NT2/D1 (cell line): ENCODE measurements around the gene MAN1A1.
"Not testable (repeated sequence)": the region's sequence is repeated elsewhere in the genome, so short reads cannot be mapped to it uniquely, and the experiment has no call there.

Experiments used
- DNase-seq: peaks from one replicate; pipeline ENCODE4 v3.0.0-alpha.2; 2011; ENCODE audit warnings: low read depth, low spot score
- H3K27me3 ChIP-seq: 2 replicates; pipeline ENCODE4 v1.6.0; 2011; ENCODE audit warnings: mild to moderate bottlenecking; ENCODE audit not compliant: insufficient read length, insufficient read depth
- H3K36me3 ChIP-seq: 2 replicates; pipeline ENCODE4 v1.6.1; 2011; ENCODE audit warnings: mild to moderate bottlenecking, low read length, mixed read lengths; ENCODE audit not compliant: insufficient read depth, insufficient read length
- H3K4me1 ChIP-seq: 2 replicates; pipeline ENCODE4 v1.5.1; 2011; ENCODE audit not compliant: insufficient read depth, insufficient read length
- H3K4me3 ChIP-seq: 2 replicates; pipeline ENCODE4 v1.5.1; 2011; ENCODE audit warnings: low read depth; ENCODE audit not compliant: insufficient read length
- H3K9ac ChIP-seq: 2 replicates; pipeline ENCODE4 v1.6.0; 2011; ENCODE audit warnings: low read depth; ENCODE audit not compliant: insufficient read length
- H3K9me3 ChIP-seq: 2 replicates; pipeline ENCODE4 v1.5.1; 2011; ENCODE audit warnings: mild to moderate bottlenecking, low read length; ENCODE audit not compliant: insufficient read depth
- SUZ12 ChIP-seq: IDR thresholded peaks from 2 replicates; pipeline ENCODE4 v1.6.1; 2011; ENCODE audit not compliant: insufficient read length, insufficient read depth; ENCODE audit errors: extremely low read depth
- YY1 ChIP-seq: IDR thresholded peaks from 2 replicates; pipeline ENCODE4 v1.6.1; 2011; ENCODE audit not compliant: insufficient read length, insufficient read depth
- ZNF274 ChIP-seq: IDR thresholded peaks from 2 replicates; pipeline ENCODE4 v1.6.1; 2011; ENCODE audit warnings: mild to moderate bottlenecking, low read depth, low read length

Gene MAN1A1

DNA sequence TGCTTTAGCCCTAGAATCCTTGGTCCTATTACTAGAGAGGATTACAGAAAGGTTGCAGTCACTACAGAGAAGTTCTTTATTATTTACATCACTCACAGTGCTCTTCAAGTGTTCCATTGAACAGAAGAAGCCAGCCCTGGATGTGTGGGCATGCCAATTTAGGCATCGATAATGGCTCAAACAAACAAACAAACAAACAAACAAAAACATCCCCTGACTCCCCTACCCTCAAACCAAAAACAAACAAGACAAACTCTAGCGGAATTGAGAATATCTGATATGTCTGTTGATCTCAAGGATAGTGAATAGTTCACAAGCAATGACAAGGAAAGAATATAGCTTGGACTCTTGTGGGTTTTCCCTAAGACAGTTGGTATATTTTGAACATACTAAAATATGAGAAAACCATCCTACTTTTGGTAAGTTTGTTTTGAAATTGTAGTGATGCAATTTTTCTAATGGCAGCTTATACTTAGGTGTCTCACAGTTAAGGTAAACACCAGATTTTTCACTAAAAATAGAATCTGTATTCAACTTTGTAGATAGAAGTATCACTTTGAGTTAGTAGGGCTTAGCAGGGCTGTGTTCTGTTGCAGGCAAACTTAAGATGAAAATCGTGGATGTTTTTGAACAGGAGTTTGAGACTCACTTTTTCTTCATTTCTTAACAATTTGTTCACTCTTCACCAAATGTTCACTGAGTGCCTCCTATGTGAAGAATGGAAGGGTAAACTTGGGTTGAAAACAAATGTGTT is 178.3 kb downstream of the MAN1A1 start:
- H3K27me3 ChIP-seq = no peaks in the 10 kb centered on the region
- H3K36me3 ChIP-seq = no peaks in the 10 kb centered on the region
- H3K9ac ChIP-seq = no peak overlapping the region
- TF ChIP-seq SUZ12 (no peak), ZNF274 (no peak), YY1 (no peak)
- H3K4me3 ChIP-seq = no peak overlapping the region
- no peaks in the 10 kb centered on the region for H3K9me3 ChIP-seq
- H3K4me1 ChIP-seq = no peaks in the 10 kb centered on the region
- DNase-seq = no peak

DNA sequence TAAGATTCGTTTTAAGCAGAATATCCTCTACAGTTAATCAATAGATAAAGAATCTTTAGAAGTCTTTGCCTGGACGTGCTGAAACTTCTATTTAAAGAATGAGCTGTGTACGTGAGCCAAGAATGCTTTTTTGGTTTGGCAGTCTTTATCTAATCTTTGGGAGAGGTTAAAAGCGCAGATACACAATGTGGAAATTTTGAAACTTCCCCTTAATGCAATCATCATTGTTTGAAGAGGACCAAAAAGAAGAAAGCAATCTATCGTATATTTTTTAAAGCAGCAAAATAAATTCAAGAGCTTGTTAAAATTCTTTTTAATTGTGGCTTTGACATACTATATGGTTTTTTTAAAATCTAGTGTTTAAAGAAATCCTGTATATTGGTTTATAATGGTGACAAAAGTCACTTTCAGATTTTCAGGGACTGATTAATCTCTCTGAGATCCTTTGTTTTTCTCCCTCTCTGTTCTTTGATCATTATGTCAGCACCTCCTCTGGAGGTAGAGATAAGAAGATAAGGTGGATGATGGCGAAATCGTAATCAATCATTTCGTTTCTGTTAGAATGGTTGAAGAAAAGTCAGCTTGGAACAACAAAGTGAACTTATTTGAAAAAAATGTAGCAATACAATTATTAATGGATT is 179.0 kb downstream of the MAN1A1 start:
- no peak overlapping the region for H3K4me3 ChIP-seq
- H3K4me1 ChIP-seq = no peaks in the 10 kb centered on the region
- no peak for TF ChIP-seq SUZ12
- no peak for TF ChIP-seq ZNF274
- TF ChIP-seq YY1 = no peak
- H3K9ac ChIP-seq = no peak overlapping the region
- DNase-seq = no peak
- H3K27me3 ChIP-seq = no peaks in the 10 kb centered on the region
- no peaks in the 10 kb centered on the region for H3K36me3 ChIP-seq
- no peaks in the 10 kb centered on the region for H3K9me3 ChIP-seq

DNA sequence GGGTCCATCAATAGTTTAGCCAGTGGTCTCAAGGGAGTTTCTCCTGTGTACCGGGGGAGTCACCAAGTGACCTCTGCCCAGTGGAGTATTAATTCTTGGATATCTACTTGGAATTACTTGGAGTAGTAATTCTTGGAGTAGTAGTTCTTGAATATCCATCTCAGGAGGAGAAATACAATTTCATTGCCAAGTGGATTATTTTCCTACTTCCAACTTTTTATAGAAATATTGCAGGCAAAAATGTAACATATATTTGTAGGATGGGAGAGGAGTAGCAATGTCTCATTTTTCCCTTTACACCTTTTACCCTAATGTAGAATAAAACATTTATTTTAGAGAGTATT is 179.5 kb downstream of the MAN1A1 start:
- Histone ChIP-seq H3K4me3 (no peak overlapping the region), H3K36me3 (no peaks in the 10 kb centered on the region), H3K9me3 (no peaks in the 10 kb centered on the region), H3K4me1 (no peaks in the 10 kb centered on the region), H3K27me3 (no peaks in the 10 kb centered on the region), H3K9ac (no peak overlapping the region)
- no peak for DNase-seq
- TF ChIP-seq SUZ12 = no peak
- no peak for TF ChIP-seq YY1
- no peak for TF ChIP-seq ZNF274

DNA sequence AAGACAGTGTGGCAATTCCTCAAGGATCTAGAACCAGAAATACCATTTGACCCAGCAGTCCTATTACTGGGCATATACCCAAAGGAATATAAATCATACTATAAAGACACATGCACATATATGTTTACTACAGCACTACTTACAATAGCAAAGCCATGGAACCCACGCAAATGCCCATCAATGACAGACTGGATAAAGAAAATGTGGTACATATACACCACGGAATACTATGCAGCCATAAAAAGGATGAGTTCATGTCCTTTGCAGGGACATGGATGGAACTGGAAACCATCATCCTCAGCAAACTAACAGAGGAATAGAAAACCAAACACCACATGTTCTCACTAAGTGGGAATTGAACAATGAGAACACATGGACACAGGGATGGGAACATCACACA is 180.2 kb downstream of the MAN1A1 start:
- not testable (repeated sequence) for H3K9ac ChIP-seq, H3K27me3 ChIP-seq, DNase-seq, H3K4me3 ChIP-seq, H3K36me3 ChIP-seq, H3K4me1 ChIP-seq, H3K9me3 ChIP-seq

DNA sequence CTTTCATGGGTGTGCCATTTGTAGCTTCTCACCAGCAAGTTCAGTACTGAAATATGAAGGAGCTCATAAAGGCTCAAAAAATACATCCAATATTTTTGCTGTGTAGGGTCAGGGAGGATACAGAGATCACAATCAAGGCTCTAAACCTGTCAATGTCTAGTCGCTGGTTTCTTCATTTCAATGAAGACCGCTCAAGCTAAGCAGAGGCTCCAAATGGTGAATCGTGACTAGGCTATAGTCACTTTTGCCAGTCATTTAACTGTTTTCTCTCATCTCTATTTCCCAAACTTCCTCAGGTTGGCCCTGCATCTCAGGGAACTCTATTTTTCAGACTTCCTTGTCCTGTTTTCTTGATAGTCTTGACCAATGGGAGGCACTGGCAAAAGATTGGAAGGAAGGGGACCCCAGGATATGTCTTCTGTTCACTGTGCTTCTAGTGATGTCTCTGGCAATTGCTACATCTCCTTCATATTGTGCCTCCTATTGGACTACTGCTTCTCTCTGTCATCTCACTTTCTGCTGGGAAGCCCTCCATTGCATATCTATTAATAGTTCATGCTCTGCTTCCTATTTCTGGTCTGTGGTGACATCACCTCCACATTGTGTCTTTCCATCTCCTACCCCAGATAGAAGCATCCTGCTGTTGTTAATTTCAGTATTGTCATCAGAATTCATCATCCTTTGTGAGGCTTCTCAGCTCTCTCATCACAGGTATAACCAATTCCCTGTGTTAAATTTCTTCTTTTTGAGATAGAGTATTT is 183.4 kb downstream of the MAN1A1 start:
- H3K27me3 ChIP-seq = no peaks in the 10 kb centered on the region
- DNase-seq = no peak

DNA sequence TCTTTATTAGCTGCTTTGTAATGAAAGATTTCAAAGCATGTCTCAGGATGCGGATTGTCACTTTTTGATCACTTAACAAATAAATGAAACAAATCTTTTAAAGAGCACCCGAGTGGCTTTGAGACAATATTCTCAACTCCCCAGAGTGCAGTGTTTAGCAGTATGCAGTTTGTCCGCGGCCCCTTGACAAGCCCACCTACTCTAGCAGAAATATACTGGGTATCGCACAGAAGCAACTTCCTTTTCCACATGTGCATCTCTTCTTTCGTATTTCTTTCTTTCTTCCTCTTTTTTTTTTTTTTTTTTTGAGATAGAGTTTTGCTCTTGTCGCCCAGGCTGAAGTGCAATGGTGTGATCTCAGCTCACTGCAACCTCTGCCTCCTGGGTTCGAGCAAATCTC is 186.6 kb downstream of the MAN1A1 start:
- no peak for DNase-seq
- no peak overlapping the region for H3K9ac ChIP-seq
- no peak overlapping the region for H3K4me3 ChIP-seq
- no peaks in the 10 kb centered on the region for H3K27me3 ChIP-seq
- no peaks in the 10 kb centered on the region for H3K36me3 ChIP-seq
- no peaks in the 10 kb centered on the region for H3K4me1 ChIP-seq
- no peaks in the 10 kb centered on the region for H3K9me3 ChIP-seq
- TF ChIP-seq YY1 (no peak), SUZ12 (no peak), ZNF274 (no peak)

More for the DNA sequence above, 183.4 kb downstream of the MAN1A1 start:
- Histone ChIP-seq H3K36me3 (no peaks in the 10 kb centered on the region), H3K4me3 (no peak overlapping the region), H3K9me3 (no peaks in the 10 kb centered on the region), H3K9ac (no peak overlapping the region), H3K4me1 (no peaks in the 10 kb centered on the region)
- TF ChIP-seq ZNF274 (no peak), YY1 (no peak), SUZ12 (no peak)

DNA sequence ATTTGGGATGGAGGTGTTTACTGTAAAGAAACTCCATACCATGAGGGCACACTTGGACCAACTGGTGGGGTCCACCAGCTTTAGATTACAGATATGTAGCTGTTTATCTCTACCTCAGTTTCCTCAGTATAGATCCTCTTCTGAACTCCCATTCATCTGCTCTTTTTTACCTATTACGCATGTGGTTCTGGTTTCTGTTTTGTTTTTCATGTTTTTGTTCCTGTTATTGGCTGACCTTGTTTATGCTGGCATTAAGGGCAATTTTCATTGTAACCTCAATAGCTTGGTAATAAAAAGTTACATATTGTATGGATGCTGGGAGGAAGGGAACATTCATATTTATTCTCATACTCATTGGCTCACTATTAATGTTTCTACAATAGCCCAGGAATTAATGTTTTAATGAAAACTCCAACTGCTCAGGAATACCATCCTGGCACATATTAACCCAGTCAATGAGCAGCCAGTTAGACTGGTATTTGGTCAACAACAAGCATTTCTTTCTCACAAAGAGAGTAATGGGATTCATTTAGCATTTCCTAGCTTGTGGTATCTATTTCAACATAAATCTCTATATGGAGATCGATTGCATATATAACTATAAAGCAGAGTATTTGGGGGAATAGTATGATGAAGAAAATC is 187.3 kb downstream of the MAN1A1 start:
- TF ChIP-seq ZNF274 (no peak), YY1 (no peak)
- H3K9ac ChIP-seq = no peak overlapping the region
- H3K4me1 ChIP-seq = no peaks in the 10 kb centered on the region
- no peaks in the 10 kb centered on the region for H3K36me3 ChIP-seq
- H3K4me3 ChIP-seq = no peak overlapping the region
- DNase-seq = no peak
- H3K27me3 ChIP-seq = no peaks in the 10 kb centered on the region
- no peaks in the 10 kb centered on the region for H3K9me3 ChIP-seq
